GM21367 (cell line): ENCODE measurements around the gene MACROD2.

Experiments used
- ATAC-seq: cut with Tn5 transposase; IDR thresholded peaks from one replicate; pipeline ENCODE4 v1.9.1; 2021; ENCODE audit not compliant: unreplicated experiment

The MACROD2 gene

DNA sequence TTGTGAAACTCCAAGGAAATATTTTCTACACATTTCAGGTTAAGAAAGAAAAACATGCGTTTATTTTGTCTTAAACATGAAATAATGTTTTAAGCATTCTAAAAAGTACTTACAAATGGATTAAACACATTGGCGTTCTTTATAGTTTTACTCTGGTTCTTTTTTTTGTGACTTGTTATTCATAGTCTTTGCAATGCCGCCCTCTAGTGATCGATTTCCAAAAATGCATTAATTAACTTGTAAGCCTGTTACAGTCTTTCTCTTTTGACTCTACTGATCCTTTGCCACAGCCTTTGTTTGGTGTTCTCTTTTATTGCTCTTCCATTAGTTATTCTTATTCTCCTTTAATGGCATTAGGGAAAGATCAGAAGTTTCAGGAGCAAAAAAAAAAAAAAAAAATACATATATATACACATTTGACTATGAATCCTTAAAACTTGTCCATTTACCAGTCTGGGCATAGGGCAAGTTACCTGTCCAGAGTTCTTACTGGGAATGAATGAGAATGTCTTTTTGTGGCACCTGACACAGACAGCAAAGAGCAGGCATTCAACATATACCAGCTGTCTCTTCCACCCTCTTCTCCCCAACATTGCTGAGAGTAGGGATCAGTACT lies 59.9 kb downstream of the MACROD2 start:
- no peak for ATAC-seq

DNA sequence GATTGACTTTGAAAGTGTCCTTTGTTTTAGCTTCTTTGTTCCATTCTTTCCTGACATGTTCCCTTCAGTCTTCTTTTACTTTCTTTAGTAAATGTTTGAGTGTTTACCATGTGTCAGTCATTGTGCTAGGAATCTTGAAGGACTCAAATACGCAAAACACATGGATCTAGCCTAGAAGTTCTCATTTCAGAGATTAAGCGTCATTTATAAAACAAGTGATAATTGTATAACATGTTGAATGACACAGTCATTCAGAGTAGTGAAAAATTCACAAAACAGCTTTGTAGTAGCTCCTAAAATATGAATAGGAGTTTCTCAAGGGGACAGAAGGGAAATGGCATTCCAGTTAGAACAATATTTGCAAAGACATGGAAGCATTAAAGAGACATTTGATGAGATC lies 66.9 kb downstream of the MACROD2 start:
- no peak for ATAC-seq

- no peak for ATAC-seq
These were observed 67.5 kb downstream of the MACROD2 start for GRCh38 chr20:14062786-14063185.

GRCh38 chr20:14064333-14064732 lies 69.0 kb downstream of the MACROD2 start:
- no peak for ATAC-seq

- no peak for ATAC-seq
These were observed 69.6 kb downstream of the MACROD2 start for GRCh38 chr20:14064921-14065320.

DNA sequence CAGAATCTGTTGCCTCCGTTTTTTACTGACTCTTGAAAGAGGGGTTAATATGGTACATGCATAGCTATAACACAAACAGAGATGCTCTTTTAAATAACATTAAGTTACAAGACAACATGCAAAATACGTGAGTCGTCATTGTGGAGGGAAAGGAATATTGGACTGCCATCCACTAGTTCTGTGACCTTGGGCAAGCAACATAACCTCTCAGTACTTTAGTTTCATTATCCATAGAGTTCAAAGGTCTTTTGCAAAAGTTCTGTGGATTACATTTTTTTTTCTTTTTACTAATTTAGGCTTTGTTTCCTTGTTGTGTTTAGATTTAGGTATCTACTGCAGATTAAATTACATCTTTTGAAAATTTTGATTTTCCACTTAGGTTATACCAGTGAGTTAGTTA lies 70.5 kb downstream of the MACROD2 start:
- ATAC-seq, result no peak

DNA sequence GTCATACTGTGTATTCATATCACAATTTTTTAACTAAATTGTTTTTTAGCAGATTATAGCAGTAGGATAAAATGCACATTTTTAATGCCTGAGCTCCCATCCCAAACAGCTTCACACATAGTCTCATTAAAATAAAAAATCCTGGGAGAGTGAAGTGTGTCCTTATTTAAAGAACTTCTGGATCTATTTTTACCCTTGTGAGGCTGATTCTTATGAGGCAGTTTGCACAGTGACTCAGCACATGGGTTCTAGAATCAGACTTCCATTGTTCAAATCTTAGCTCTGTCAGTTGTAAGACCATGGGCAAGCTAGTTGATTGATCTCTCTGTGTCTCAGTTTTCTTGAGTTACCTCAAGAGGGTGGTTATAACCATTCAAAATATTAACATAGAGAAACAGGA lies 72.3 kb downstream of the MACROD2 start:
- ATAC-seq, result no peak

DNA sequence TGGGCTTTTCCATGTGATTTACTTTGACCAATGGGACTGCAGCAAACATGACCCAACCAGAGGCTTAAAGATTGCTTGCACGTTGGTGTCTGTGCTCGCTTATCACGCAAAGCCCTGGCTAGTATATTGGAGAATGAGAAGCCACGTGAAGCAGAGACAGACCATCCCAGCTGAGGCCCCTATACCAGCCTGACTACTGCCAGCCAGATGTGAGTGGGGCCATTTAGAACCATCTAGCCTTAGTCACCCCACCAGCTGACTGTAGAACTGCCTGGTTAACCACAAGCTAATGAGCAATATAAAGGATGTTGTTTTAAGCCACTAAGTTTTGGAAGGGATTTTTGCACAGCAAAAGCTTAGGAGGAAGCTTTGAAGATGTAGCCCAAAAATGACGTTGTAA lies 74.5 kb downstream of the MACROD2 start:
- ATAC-seq, result no peak

GRCh38 chr20:14093652-14094051 lies 98.3 kb downstream of the MACROD2 start:
- ATAC-seq, result no peak

DNA sequence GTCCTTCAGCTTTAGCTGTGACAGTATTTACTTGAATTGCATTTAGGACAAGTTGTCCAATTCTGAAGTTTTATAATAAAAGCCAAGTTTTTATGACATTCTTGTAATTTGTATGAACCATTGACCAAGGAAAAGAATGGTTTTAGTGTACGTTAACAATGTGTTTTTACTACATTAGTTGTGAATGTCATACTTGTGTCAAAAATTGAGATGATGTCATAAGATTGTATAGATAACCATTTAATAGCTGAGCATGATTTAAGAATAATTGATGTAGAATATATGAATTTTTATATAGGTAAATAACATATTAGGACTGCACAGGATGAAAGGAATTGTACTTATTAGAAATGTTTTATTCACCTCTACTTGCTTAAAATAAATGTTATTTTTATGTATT lies 102.9 kb downstream of the MACROD2 start:
- no peak for ATAC-seq

DNA sequence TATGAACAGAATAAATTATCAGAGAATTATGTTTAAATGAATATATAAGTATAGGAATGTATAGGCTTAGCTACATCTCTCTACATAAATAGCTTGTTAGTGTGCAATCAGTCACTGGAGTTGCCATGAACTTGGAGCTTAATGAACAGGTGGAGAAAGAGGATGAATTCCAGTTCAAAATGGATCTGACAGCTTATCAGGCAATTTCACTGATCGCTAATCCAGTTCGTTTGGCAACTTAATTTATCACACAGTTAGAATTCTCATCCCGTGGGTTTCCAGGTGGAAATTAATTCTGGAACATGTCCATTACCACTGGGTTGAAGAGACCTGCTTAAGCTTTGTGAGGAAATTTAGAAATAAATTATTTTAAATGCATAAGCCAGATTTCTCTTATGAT lies 118.1 kb downstream of the MACROD2 start:
- ATAC-seq, result no peak

DNA sequence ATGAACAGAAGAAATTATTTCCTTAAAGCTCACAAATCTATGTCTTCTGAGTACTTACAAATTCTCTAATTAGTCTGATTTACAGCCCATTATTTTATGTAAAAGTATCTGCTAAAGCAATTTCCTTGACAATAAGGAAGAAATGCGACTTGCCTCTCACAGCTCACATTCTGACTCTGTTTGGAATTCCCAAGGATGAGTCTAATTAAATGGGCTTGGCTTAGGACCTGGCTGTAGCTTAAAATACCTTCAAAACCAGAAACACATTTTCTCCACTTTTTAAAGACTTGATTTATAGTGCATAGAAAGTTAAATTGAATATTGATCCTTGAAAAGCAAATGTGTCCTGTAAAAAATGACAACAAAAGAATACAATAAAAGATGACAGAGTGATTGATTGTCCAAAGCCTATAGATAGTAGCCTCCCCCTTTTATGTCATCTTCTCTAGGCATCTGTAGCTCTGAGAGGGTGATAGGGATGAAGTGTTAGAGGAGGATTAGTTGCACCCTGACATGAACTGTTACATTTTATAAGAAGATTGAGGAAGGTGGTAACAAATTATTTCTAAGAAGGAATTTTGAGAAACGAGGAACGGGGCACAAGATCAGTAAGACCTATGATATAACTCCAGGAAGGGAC lies 118.9 kb downstream of the MACROD2 start:
- ATAC-seq, result no peak

- no peak for ATAC-seq
These were observed 120.7 kb downstream of the MACROD2 start for GRCh38 chr20:14116037-14116436.

DNA sequence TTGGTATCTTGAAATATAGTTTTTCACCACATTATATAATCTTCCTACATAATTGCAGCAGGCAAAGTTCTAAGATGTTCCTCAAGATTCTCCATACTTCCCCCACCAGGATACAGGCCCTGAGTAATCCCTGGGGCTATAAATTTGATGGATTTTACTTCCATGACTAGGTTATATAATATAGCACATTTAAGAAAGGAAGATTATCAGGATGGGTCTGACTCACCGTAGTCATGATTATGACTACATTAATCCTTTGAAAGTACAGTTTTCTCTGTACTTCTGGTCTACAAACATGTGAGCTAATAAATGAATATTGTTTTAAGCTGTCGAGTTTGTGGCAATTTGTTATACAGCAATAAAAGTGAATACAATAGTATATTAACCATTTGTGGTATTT lies 122.5 kb downstream of the MACROD2 start:
- no peak for ATAC-seq

DNA sequence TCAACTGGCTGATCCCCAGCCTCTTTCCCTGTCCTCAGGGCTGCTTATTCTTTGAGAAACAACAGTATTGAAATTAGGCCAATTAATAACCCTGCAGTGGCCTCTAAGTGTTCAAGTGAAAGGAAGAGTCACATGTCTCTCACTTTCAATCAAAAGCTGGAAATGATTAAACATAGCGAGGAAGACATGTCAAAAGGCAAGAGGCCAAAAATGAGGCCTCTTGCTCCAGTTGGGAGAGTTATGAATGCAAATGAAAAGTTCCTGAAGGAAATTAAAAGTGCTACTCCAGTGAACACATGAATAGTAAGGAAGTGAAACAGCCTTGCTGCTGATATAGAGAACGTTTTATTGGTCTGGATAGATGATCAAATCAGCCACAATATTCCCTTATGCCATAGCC lies 131.5 kb downstream of the MACROD2 start:
- ATAC-seq, result no peak

DNA sequence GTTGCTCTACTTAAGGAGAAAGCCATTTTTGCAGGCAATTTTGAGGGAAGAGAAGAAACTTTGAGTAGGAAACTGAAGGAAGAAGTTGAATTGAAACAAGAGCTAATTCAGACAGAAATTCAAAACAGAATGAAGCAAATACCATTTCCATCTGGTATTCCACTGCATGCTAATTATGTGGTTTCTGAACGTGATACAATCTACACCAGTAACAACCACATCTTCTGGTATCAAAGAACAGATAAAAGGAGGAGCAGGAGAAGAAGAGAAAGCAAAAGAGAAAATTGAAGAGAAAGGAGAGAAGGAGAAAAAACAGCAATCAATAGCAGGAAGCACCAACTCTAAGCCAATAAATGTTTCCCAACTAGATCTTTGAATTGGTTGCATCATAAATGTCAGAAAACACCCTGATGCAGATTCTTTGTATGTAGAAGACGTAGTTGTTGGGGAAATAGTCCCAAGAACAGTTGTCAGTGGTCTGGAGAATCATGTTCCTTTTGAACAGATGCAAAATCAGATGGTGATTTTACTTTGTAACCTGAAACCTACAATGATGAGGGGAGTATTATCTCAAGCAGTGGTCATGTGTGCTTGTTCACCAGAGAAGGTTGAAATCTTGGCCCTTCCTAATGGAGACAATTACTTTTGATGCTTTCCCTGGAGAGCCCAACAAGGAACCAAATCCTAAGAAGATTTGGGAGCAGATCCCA lies 132.4 kb downstream of the MACROD2 start:
- no peak for ATAC-seq

GRCh38 chr20:14134004-14134403 lies 138.7 kb downstream of the MACROD2 start:
- no peak for ATAC-seq

GRCh38 chr20:14142171-14142570 lies 146.9 kb downstream of the MACROD2 start:
- no peak for ATAC-seq

DNA sequence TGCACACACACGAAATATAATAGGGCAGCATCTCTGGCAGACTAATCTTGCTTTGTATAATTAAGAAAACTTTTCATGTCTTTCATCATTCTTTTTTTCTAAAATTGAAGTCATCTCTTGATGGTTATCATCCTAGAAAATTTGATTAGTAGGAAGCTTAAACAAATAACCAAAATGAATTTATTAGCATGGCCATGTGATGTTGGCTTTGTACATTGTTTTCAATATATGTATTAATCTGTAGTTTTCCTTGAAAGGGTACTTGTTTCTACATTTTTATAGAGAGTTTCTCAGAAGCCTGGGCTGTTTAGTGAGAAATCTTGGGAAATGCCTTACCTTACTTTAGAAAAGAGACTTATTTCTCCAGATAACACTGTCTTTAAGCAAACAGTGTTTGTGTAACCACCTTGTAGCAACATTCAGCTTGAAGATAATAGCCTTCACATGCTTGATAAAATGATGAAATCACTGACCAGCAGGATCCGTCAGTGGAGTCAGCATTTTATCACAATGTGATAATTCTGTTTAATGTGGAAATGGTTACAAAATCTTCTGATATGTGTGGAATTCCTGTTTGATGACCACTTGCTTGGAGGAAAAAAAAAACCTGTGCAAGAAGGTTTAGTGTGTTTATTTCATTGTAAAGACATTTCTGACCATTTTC lies 147.8 kb downstream of the MACROD2 start:
- no peak for ATAC-seq

- no peak for ATAC-seq
These were observed 152.7 kb downstream of the MACROD2 start for GRCh38 chr20:14148042-14148441.

DNA sequence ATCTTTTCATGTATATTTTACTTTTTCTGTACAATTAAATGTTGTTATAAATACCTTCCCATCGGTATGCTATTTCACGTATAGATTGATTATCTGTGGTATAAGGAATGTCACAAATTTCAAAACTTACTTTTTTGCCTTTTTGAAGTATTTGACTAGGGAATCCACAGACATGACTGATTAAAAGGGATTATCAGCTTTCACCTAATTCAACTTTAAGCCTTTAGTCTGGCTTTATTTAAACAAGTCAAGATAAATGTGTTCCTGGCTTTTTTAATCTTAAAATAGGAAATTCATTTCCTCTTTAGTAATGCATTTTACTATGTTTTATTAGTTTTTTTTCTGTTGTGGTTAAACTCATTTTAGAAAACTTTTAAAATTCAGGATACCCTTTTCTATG lies 160.0 kb downstream of the MACROD2 start:
- ATAC-seq, result no peak

DNA sequence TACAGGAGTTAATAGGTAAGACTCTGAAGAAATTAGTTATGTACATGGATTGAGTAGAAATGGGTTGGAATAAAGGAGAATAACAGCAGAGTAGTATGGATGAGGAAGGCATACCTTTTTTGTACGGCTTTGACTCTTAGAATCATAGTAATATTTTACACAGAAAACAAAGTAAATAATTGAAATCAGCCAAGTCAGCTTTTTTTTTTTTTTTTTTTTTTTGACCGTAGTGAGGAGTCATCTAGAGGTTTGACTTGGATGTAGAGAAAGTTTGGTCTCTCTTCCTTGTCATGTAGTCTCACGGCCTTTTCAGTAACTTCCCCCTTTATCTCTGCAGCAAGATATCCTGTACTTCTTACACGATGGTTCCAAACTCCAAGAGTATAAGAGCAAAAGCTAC lies 183.2 kb downstream of the MACROD2 start:
- no peak for ATAC-seq
